ENCODE data around the gene GLI2. TPM values are rescaled to one million over a fixed set of nuclear protein-coding genes. Genes with fewer than 3 reads are reported as not detected.

The GLI2 gene
- total RNA-seq, 3 donors from 2014 or later, result 1.0 to 7.3 (median 1.3) TPM

GRCh38 chr2:120700659-120701058, 35.0 kb upstream of the GLI2 start:
- TF ChIP-seq CTCF (IDR thresholded peaks at IDR 0.05), result no peak
- Histone ChIP-seq H3K4me3 (no peak overlapping the region), H3K4me1 (ENCODE audit: low read depth) (no peaks in the 10 kb centered on the region), H3K9me3 (no peaks in the 10 kb centered on the region), H3K36me3 (ENCODE audit: low read depth) (no peaks in the 10 kb centered on the region)
- no peak for ATAC-seq
- intact Hi-C loops (cut with DNase I, micrococcal nuclease), result no loop called here
- no peak for DNase-seq

- ATAC-seq (no peak), DNase-seq (no peak)
- no peaks in the 10 kb centered on the region for H3K4me1 ChIP-seq (ENCODE audit: low read depth)
Measured at GRCh38 chr2:120701096-120701495, 34.6 kb upstream of the GLI2 start.

GRCh38 chr2:120701499-120701898, 34.2 kb upstream of the GLI2 start:
- no peaks in the 10 kb centered on the region for H3K9me3 ChIP-seq
- H3K36me3 ChIP-seq (ENCODE audit: low read depth), result no peaks in the 10 kb centered on the region
- intact Hi-C loops (cut with DNase I, micrococcal nuclease), result no loop called here
- H3K4me1 ChIP-seq (ENCODE audit: low read depth), result no peaks in the 10 kb centered on the region
- ATAC-seq (no peak), DNase-seq (no peak)
- TF ChIP-seq CTCF (IDR thresholded peaks at IDR 0.05), result no peak
- no peak overlapping the region for H3K4me3 ChIP-seq

More at GRCh38 chr2:120701096-120701495, 34.6 kb upstream of the GLI2 start:
- H3K9me3 ChIP-seq, result no peaks in the 10 kb centered on the region
- no peak overlapping the region for H3K4me3 ChIP-seq
- intact Hi-C loops (cut with DNase I, micrococcal nuclease), result no loop called here
- TF ChIP-seq CTCF (IDR thresholded peaks at IDR 0.05), result no peak
- no peaks in the 10 kb centered on the region for H3K36me3 ChIP-seq (ENCODE audit: low read depth)

GRCh38 chr2:120702061-120702460, 33.6 kb upstream of the GLI2 start:
- H3K4me1 ChIP-seq (ENCODE audit: low read depth), result no peaks in the 10 kb centered on the region
- ATAC-seq (no peak), DNase-seq (no peak)
- no peak for TF ChIP-seq CTCF (IDR thresholded peaks at IDR 0.05)
- intact Hi-C loops (cut with DNase I, micrococcal nuclease), result no loop called here
- no peaks in the 10 kb centered on the region for H3K9me3 ChIP-seq
- no peak overlapping the region for H3K4me3 ChIP-seq
- H3K36me3 ChIP-seq (ENCODE audit: low read depth), result no peaks in the 10 kb centered on the region

GRCh38 chr2:120702801-120703200, 32.9 kb upstream of the GLI2 start:
- DNase-seq (no peak), ATAC-seq (no peak)

More at GRCh38 chr2:120702801-120703200, 32.9 kb upstream of the GLI2 start:
- Histone ChIP-seq H3K4me1 (ENCODE audit: low read depth) (no peaks in the 10 kb centered on the region), H3K4me3 (no peak overlapping the region), H3K36me3 (ENCODE audit: low read depth) (no peaks in the 10 kb centered on the region), H3K9me3 (no peaks in the 10 kb centered on the region)
- intact Hi-C loops (cut with DNase I, micrococcal nuclease), result no loop called here
- TF ChIP-seq CTCF (IDR thresholded peaks at IDR 0.05), result no peak

All from mucosa of descending colon (tissue), 3 donors.